ENCODE data around the gene FUBP1. TPM values are rescaled to one million over a fixed set of nuclear protein-coding genes. Genes with fewer than 3 reads are reported as not detected.
"Not testable (repeated sequence)": the region's sequence is repeated elsewhere in the genome, so short reads cannot be mapped to it uniquely, and the experiment has no call there.

Gene FUBP1
- total RNA-seq, 1 experiment from 2014 or later = 208 TPM

GRCh38 chr1:77987919-77988318 is 9.0 kb upstream of the FUBP1 start:
- TF ChIP-seq HMGA2 (CRISPR knock-in tag; IDR thresholded peaks at IDR 0.05) (0 out of 2 replicates have a peak, but pooled peaks have one; percentile 14), ERG (CRISPR knock-in tag; IDR thresholded peaks at IDR 0.05) (no peak)
- ATAC-seq = no peak
- H3K36me3 Mint-ChIP-seq = 0 out of 2 replicates have a peak, but pooled peaks cover under 1% of the 10 kb centered on the region
- no peak overlapping the region for H3K4me3 Mint-ChIP-seq
- DNase-seq (ENCODE audit: low spot score) = no peak
- ChIA-PET CTCF (no interaction called here), POLR2A (interaction anchor here (0.9 kb wide), 1 partner anchor 126 kb away, joined by 4 read pairs; no protein-coding TSS in a partner anchor)
- no peaks in the 10 kb centered on the region for H3K9me3 Mint-ChIP-seq
- H3K27ac Mint-ChIP-seq = no peak overlapping the region
- no peaks in the 10 kb centered on the region for H3K27me3 Mint-ChIP-seq (ENCODE audit: low read depth)
- H3K4me1 Mint-ChIP-seq = peaks cover 45% of the 10 kb centered on the region

GRCh38 chr1:77986810-77987209 is 7.9 kb upstream of the FUBP1 start:
- DNase-seq (ENCODE audit: low spot score) = no peak
- H3K27me3 Mint-ChIP-seq (ENCODE audit: low read depth) = no peaks in the 10 kb centered on the region
- no peak overlapping the region for H3K27ac Mint-ChIP-seq
- no peaks in the 10 kb centered on the region for H3K36me3 Mint-ChIP-seq
- H3K4me1 Mint-ChIP-seq = peaks cover 56% of the 10 kb centered on the region
- POLR2A ChIA-PET = no interaction called here
- no peak overlapping the region for H3K4me3 Mint-ChIP-seq
- CTCF ChIA-PET = no interaction called here
- no peaks in the 10 kb centered on the region for H3K9me3 Mint-ChIP-seq
- TF ChIP-seq ZNF263 (CRISPR knock-in tag; IDR thresholded peaks at IDR 0.05; ENCODE audit: low read depth) (no peak), CREB1 (CRISPR knock-in tag; IDR thresholded peaks at IDR 0.05) (no peak)
- ATAC-seq = no peak

- ChIA-PET POLR2A (no interaction called here), CTCF (no interaction called here)
- no peaks in the 10 kb centered on the region; the same call in 1 of the 2 replicates for H3K36me3 Mint-ChIP-seq
- peaks cover 65% of the 10 kb centered on the region for H3K4me1 Mint-ChIP-seq
- H3K27me3 Mint-ChIP-seq (ENCODE audit: low read depth) = no peaks in the 10 kb centered on the region
- no peak for TF ChIP-seq NFATC4 (CRISPR knock-in tag; IDR thresholded peaks at IDR 0.05)
- TF ChIP-seq ZNF263 (CRISPR knock-in tag; IDR thresholded peaks at IDR 0.05; ENCODE audit: low read depth) = no peak
- H3K27ac Mint-ChIP-seq = no peak overlapping the region; the same call in 1 of the 2 replicates
- ATAC-seq (no peak), DNase-seq (ENCODE audit: low spot score) (no peak)
- H3K4me3 Mint-ChIP-seq = no peak overlapping the region
- no peaks in the 10 kb centered on the region for H3K9me3 Mint-ChIP-seq
Measured at GRCh38 chr1:77984629-77985028, 5.8 kb upstream of the FUBP1 start.

- ChIA-PET POLR2A (no interaction called here), CTCF (no interaction called here)
- Mint-ChIP-seq H3K4me3 (no peak overlapping the region), H3K4me1 (peaks cover 60% of the 10 kb centered on the region), H3K27me3 (ENCODE audit: low read depth) (no peaks in the 10 kb centered on the region), H3K36me3 (no peaks in the 10 kb centered on the region; the same call in 1 of the 2 replicates), H3K27ac (peak overlapping the region; percentile 9; the same call in 1 of the 2 replicates), H3K9me3 (no peaks in the 10 kb centered on the region)
- DNase-seq (ENCODE audit: low spot score) (no peak), ATAC-seq (no peak)
- TF ChIP-seq ZNF396 (CRISPR knock-in tag; IDR thresholded peaks at IDR 0.05; ENCODE audit: borderline replicate concordance) = no peak
- TF ChIP-seq E2F1 (CRISPR knock-in tag; IDR thresholded peaks at IDR 0.05) = no peak
- TF ChIP-seq AFF4 (CRISPR knock-in tag; IDR thresholded peaks at IDR 0.05; ENCODE audit: borderline replicate concordance) = no peak
- no peak for TF ChIP-seq RELA (CRISPR knock-in tag; IDR thresholded peaks at IDR 0.05; ENCODE audit: borderline replicate concordance)
Measured at GRCh38 chr1:77983997-77984355, 5.1 kb upstream of the FUBP1 start.

GRCh38 chr1:77983352-77983996 is 4.6 kb upstream of the FUBP1 start:
- peak overlapping the region; percentile 9; the same call in 1 of the 2 replicates for H3K27ac Mint-ChIP-seq
- H3K36me3 Mint-ChIP-seq; H3K9me3 Mint-ChIP-seq; POLR2A ChIA-PET; H3K27me3 Mint-ChIP-seq (ENCODE audit: low read depth); CTCF ChIA-PET; DNase-seq (ENCODE audit: low spot score); H3K4me3 Mint-ChIP-seq; ATAC-seq: not testable (repeated sequence)
- H3K4me1 Mint-ChIP-seq = peaks cover 55% of the 10 kb centered on the region

Data from WTC11 (cell line).